Endothelial cell of hepatic sinusoid (primary cell): Measurements from ENCODE around the gene TRMT61A.

Experiments used
- in situ Hi-C: cut with HindIII; loops from 2 replicates; pipeline ENCODE4 v1.10.0; 2017; ENCODE audit warnings: low sequenced_read_pairs

Gene TRMT61A

GRCh38 chr14:103528587-103529382 lies at the start of gene TRMT61A:
TSS of gene TRMT61A (plus strand) at chr14:103529196. CDS start at chr14:103529979, 783 bp downstream.
- in situ Hi-C loops = no loop called here

- in situ Hi-C loops = no loop called here
Observed at GRCh38 chr14:103480595-103480994, 48.4 kb upstream of the TRMT61A start.

GRCh38 chr14:103483600-103483999 lies 45.4 kb upstream of the TRMT61A start:
- in situ Hi-C loops = no loop called here

- in situ Hi-C loops = no loop called here
Observed at GRCh38 chr14:103485504-103485903, 43.5 kb upstream of the TRMT61A start.

DNA sequence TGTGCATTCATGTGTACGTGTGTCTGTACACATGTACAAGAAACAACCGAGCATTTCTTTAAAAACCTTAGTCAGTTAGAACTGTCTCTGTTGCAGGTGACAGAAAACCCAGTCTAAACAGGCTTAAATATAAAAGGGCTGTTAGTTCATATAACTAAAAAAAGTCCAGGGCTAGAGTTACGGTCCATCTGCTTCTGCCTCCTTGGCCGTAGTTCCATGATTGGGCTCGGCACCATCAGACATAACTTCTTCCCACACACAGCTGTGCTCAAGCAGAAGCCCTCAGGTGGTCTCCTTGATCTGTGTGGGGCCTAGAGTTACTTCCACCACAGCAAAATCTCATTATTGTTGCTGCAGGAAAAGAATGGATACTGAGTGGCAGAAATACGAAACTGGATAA lies 40.9 kb upstream of the TRMT61A start:
- in situ Hi-C loops = no loop called here

DNA sequence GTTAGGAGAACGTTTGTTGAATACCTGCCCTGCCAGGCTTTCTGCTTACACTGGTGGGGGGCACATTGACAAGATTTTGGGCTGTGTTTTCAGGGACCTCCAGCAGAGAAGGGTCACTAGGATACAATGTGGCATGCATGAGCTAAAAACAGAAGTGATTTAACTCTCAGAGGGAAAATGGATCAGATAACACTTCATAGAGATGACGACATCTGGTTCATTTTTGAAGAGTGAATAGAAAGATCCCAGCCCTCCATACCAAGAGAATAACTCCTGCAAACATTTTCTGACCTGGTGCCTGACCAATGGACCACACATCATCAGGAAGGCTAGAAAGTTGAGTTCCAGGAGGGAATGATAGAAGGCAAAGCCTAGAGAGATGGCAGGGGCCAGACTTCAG lies 40.0 kb upstream of the TRMT61A start:
- in situ Hi-C loops = no loop called here

DNA sequence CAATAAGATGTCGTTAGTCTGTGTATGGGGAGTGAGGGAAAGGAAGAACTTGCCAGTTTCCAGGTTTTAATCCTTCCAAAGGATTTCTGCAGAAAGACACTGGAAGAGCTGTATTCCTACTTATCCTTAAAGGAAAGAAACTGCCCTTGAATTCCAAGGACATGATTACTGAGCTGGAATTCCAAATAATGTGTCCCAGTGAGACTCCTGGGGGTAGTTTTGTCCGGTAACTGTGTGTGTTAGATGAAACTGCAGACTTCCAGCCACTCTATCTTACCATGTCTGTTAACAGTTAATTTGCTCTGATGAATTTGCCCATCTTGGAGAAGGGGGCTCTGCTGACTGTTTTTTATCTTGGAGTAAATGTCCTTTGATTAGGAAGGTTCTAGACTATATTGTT lies 39.4 kb upstream of the TRMT61A start:
- in situ Hi-C loops = no loop called here

DNA sequence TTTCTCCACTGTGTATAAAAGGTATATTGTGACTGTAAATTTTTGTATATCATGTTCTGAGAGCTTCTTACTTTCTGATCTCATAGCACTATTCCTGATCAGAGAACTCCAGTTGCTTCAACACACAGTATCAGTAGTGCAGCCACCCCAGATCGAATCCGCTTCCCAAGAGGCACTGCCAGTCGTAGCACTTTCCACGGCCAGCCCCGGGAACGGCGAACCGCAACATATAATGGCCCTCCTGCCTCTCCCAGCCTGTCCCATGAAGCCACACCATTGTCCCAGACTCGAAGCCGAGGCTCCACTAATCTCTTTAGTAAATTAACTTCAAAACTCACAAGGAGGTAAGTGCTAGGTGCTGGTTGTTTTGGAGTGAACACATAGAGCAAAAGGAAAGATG lies 37.3 kb upstream of the TRMT61A start:
- in situ Hi-C loops = no loop called here

DNA sequence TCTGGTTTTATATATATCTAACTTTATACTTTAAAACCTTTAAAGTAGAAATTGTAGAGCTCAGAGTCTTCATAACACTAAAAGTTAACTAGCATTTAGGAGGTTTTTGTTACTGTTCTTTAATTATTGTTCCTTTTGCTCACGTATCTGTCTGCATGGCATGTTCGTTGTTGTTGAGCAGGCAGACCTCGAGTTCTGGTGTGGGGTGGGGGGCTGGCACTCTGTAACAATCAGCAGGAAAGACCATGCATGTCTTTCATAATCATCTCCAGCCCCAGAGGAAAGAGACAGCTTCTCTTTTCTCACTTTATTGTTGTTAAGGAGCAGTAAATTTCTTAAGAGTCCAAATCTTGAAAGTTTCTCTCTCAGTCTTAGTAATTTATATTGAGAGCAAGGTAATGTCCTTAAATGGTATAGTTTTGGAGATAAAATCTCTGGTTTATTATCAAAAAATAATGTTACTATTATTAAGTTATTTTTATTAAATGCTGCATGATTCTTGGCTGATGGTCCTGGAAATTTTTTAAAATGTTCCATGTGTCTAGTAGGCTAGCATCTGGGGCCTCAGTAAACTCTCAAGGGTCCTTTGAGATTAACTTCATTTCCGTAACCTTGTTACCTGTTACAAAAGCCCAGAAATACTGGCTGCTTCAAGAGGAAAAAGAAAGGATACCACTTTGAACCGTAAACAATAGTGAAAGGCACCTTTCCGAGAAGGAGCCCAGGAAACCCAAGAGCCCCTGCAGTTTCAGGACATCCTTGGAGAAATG lies 36.7 kb upstream of the TRMT61A start:
- in situ Hi-C loops = no loop called here

- in situ Hi-C loops = no loop called here
Observed at GRCh38 chr14:103495854-103496253, 33.1 kb upstream of the TRMT61A start.

DNA sequence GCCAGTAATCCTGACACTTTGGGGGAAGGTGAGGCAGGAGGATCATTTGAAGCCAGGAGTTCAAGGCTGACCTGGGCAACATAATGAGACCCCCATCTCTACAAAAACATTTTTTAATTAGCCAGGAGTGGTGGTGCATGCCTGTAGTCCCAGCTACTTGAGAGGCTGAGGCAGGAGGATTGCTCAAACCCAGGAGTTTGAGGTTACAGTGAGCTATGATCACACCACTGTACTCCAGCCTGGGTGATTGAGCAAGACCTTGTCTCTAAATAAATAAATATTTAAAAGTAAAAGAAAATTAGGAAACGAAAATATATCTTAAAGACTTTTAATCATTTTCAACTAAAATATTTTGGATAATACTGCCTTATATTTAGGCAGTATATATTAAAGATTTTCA lies 32.2 kb upstream of the TRMT61A start:
- in situ Hi-C loops = no loop called here

- in situ Hi-C loops = no loop called here
Observed at GRCh38 chr14:103499709-103500108, 29.3 kb upstream of the TRMT61A start.

GRCh38 chr14:103500148-103500990 lies 28.6 kb upstream of the TRMT61A start:
- in situ Hi-C loops = no loop called here

DNA sequence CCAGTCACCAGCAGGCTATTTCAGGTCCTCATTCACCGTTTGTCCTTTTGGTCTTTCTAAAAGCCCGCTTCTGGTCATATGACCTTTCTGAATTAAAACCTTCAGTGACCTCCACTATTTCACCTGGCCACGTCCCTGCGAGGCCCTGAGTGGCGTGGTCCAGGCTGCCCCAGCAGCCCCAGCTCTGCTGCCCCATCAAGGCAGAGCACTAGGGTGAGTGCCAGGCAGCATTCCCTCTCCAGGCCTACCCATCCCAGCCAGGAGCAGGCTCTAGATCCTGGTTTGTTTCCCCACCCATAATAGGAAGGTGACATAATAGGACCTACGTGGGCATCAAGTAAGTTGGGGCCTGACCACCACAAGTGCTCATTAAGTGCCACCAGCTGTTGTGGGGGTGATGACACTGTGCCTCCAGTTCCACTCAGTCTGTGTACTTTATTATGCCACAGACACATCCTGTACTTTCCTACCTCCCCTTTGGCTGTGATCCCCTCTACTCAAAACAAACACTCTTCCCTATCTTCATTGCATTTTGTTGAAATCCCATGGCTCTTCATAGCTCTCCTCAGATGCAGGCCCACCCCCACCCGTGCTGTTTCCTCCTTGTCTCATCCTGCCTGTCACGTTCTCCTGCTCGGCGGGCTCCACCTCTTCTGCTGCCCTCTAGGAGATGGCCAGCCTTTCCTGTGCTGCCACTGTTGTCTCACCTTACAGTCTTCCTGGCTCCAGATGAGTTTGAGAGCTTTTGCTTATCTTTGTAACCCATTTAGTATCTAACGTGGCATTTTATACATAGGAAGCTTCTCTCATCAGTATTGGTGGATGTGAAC lies 27.7 kb upstream of the TRMT61A start:
- in situ Hi-C loops = no loop called here

DNA sequence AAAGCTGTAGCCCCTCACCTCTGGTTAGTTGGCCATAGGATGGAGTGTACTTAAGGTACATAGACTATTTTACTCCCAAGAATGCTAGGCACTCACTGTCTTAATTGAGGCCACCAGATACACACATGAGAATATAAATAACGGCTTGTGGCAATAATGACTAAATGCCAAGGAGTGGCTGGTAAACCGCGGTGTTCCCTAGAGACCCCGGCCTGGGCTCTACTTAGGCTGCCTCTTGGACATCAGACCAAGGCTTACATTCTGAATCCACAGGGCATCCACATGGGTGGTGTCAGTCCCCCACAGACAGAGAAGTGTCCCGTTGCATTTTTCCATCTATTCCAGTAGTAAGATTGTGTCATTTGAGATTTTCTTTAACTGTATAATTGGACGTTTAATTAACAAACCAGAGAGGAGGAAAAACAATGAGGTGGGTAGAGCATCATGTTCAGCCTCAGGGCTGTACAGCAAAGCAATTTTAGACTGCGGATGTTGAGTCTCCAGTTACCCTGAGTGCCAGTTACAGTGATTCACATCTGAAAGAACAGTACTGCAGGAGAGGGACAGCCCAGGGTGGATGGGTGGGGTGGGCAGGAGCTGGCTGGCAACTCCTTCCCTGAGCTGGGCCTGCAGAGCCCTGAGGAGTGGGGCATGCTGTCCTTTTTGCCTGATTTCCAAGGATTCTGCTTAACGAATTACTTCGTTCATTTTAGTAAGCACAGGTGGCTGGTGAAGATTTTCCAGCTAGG lies 26.9 kb upstream of the TRMT61A start:
- in situ Hi-C loops = no loop called here

DNA sequence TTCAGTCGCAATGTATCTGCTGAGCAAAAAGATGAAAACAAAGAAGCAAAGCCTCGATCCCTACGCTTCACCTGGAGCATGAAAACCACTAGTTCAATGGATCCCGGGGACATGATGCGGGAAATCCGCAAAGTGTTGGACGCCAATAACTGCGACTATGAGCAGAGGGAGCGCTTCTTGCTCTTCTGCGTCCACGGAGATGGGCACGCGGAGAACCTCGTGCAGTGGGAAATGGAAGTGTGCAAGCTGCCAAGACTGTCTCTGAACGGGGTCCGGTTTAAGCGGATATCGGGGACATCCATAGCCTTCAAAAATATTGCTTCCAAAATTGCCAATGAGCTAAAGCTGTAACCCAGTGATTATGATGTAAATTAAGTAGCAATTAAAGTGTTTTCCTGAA lies 26.1 kb upstream of the TRMT61A start:
- in situ Hi-C loops = no loop called here

DNA sequence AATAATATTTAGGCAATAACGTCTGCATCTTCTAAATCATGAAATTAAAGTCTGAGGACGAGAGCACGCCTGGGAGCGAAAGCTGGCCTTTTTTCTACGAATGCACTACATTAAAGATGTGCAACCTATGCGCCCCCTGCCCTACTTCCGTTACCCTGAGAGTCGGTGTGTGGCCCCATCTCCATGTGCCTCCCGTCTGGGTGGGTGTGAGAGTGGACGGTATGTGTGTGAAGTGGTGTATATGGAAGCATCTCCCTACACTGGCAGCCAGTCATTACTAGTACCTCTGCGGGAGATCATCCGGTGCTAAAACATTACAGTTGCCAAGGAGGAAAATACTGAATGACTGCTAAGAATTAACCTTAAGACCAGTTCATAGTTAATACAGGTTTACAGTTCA lies 25.7 kb upstream of the TRMT61A start:
- in situ Hi-C loops = no loop called here

DNA sequence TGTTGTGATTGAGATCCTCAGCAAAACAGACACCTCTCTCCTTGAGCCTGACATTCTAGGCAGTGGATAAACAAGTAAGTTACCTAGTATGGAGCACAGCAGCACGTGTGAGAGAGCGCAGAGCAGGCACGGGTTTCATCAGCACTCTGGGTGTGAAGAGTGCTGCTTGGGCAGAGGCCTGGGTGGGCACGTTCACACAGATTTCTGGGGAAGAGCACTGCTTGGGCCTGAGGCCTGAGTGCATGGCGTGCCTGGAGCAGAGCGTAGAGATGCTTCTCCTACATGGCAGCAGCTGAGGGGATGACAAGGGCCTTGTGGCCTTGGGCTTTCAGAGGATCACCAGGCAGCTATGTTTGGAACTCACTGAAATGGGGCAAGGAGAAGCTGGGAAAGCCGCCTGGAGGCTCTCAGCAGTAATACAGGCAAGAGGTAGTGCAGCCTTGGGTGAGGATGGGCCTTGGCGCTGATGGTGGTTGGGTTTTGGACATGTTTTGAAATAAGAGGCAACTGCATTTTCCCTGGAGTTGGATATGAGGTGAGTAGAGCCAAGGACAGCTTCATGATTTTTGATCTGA lies 23.9 kb upstream of the TRMT61A start:
- in situ Hi-C loops = no loop called here

GRCh38 chr14:103507751-103508150 lies 21.2 kb upstream of the TRMT61A start:
- in situ Hi-C loops = no loop called here
